ENCODE data around the gene RAB11FIP4.

RAB11FIP4 gene

DNA sequence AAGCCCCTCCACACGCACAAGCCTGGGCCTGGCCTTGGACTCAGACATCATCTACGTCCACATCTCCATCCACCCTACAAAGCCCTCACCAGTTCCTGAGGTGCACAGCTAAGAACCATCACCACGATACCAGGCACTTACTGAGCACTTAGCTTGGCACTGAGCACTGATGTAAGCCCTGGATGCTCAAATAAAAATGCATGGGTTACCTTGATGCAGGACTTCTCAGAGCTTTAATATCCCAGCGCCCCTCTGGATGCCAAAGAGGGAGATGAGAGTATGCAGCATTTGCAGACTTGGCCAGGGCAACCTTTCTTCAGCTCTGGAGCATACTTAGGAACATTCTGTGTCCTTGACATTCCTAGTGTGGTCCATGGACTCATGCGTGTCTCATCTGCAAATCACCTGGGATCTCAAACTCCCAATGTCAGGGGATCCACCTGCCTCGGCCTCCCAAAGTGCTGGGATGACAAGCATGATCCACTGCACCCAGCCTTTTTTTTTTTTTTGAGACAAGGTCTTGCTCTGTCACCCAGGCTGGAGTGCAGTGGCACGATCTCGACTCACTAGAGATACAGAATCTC, 69.8 kb downstream of the RAB11FIP4 start:
- no peak for FAIRE-seq

DNA sequence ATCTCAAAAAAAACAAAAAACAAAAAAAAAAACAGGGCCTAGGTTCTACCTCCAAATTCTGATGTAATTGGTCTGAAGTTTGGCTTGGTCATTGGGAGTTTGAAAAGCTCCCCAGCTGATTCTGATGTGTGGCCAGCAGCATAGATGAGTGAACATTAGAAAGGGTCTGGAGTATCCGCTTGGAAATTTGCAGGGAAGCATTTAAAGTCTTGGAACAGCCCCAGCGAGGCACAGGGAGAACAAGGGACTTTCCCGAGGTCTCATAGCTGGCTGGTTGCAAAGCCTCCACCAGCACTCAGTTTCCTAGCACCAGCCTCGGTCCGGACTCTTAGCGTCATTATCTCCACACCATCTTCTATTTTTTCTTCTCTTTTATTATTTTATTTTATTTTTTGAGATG, 70.8 kb downstream of the RAB11FIP4 start:
- FAIRE-seq, result no peak

DNA sequence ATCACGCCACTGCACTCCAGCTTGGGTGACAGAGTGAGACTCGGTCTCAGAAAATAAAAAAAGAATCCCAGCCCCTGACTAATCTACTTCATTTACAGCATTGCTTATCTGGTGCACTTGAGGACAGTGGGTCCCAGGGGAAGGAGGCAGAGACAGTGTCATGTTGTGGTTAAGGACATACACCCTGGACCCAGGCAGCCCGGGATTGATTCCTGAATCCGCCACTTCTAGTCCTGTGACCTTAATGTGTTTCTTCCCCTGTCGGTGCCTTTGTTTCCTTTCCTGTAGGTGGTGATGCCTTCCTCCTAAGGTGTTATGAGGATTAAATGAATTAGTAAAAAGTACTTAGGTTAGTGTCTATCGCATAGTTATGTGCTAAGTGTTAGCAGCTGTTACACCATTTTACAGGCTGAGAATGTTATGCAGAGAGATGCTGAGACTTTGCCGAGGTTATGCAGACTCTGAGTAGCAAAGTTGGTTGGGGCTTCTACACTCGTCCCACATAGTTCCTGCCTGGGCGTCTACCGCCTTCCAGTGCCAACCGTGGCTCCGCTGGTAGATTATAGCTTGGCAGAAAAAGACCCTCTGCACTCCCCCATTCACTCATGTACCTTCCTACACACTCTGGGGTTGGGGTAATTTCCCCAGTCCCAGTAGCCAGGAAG, 74.8 kb downstream of the RAB11FIP4 start:
- no peak for FAIRE-seq

DNA sequence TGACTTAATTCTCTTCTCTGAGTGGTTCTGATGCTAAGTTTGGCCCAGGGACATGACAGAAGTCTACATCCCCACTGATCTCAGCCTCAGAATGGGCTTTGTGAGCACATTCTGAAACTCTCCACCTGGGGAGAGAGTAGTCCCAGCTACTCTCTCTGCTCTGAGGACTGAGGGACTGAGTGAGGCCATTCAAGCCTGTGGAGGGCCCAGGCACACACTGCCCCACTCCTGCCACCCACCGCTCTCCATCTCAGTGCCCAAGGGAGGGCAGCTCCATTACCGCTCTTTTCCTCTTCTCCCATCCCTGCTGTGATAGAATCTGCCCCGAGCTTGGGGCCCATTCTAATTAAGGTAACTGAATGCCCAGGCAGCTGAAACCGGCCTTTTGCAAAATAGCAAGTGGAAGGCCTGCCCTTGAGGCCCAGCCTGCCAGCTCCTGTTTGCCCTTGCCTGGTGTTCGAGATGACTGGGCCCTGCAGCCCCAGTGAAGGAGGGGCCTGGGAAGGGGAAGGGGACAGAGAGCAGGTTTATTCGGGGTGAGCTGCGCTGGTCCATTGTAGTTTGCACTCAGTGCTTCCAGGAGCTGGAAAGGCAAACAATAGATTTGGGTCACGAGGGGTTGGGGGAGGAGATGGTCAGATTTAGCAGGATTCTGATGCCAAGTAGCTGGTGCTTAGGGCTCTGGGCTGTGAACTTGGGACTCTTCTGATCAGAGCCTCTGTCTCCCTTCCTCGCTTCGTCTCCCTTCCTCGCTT, 76.2 kb downstream of the RAB11FIP4 start:
- FAIRE-seq, result no peak

DNA sequence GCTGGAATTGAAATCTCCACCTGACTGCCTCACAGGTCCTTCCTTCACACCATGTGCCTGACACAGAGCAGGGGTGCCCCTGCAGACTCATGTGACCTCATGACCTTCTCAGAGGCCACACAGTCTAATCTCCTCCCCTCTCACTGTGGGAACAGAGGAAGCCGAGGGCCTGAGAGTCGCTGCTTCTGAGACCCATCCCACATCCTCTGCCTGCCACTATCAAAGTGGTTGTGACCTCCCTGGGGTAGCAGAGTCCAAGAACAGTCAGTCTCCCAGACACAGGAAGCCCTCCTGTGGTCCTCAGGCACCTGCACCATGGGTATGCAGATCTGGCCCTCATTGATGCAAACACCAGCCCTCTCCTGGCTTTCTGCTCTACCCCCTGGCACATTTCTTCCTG, 78.5 kb downstream of the RAB11FIP4 start:
- FAIRE-seq, result no peak

DNA sequence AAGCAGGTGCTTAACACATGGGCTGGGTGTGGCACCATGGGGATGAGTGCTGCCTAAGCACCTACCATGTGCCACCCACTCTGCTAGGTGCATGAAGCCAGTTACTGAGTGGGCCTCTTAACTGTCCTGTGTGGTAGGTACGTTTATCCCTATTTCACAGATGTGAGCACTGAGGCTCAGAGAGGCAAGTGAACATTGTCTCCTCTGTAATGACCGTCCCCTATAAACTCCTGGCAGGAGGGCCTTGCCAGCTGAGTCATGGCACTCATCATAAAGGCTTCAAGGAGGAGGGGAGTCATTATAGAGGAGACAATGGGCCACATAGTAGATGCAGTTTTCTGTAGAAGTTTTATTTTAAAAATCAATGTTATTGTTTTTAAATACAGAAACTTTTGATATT, 79.1 kb downstream of the RAB11FIP4 start:
- FAIRE-seq, result no peak

DNA sequence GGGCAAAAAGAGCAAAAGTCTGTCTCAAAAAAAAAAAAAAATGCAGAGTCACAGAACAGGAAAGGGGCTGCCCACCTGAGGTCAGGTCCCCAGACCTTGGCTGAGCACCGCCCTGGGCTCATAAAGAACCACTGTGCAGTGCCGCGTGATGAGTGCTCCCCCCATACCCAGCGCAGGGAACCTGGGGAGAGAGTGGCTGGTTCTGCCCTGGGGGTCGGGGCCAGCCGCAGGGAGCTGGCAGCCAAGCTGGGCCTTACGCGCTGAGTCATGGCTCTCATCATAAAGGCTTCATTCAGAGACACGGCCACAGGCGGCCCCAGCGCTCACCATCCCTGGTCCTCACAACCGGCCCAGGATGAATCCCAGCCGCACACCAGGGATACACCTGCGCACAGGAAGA, 80.7 kb downstream of the RAB11FIP4 start:
- no peak for FAIRE-seq

DNA sequence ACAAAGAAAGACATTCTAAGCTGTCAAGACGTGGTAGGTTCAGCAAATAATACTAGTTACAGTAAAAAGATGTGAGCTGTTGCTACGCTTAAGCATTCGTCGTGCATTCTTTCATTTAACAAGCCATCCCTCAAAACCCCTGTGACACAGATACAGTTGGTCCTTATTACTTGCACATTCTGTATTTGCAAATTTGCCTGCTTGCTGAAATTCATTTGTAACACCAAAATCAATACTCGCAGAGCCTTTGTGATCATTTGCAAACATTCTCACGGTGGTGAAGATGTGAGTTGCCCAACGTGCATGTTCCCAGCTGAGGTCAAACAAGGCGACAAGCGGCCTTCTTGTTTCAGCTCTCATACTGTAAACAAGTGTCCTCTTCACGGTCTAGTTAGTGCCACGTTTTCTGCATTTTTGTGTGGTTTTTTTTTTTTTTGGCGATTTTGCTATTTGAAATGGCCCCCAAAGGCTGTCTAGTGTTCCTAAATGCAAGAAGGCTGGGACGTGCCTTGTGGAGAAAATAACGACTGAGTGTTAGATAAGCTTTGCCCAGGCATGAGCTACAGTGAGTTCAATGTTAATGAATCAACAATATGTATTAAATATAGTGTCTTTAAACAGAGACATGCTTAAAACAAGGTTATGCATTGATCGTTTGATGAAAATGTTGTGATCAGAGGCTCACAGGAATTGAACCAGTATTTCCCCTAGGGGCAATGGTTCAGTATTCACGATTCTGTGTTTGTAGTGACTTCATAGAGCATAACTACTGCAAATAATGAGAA, 84.1 kb downstream of the RAB11FIP4 start:
- FAIRE-seq, result no peak

DNA sequence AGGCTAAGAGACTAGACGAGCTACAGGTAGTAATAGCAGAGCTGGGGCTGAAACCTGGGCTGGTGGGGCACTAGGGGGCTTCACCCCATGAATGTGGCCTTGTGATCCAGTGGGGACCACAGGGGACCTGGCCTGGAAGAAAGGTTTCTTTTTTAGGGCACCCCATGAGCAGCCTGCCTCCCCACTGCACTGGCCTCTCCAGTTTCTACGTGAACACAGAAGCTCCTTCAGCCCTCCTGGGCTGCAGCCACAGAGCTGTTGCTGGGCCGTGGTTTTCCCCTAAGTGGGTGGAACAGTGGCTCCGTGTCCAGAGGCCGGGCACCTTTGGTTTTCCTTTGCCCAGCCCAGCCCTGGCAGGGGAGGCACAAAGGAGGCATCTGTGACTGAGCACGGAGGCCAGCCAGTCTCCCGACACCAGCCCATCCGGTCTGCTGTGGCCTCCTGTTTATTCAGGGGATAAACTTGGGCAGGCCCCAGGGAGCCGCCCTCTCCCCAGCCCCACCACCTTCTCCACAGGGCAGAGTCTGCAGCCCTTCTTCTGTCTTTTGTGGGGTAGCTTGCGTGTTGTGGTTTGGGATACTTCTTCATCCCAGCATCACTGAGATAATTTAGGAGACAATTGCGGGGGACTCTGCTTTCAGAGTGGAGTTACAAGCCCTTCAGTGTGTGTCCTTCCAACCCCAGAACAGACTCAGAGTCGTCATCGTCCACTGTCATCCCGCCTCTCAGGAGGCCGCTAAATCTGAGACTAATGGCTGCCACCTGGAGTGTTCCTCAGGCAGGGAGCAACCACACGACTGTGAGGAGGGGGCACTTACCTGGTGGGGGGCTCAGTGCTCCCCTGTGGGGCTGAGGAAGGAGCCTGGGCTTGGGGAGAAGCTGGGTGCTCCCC, 85.3 kb downstream of the RAB11FIP4 start:
- no peak for FAIRE-seq

DNA sequence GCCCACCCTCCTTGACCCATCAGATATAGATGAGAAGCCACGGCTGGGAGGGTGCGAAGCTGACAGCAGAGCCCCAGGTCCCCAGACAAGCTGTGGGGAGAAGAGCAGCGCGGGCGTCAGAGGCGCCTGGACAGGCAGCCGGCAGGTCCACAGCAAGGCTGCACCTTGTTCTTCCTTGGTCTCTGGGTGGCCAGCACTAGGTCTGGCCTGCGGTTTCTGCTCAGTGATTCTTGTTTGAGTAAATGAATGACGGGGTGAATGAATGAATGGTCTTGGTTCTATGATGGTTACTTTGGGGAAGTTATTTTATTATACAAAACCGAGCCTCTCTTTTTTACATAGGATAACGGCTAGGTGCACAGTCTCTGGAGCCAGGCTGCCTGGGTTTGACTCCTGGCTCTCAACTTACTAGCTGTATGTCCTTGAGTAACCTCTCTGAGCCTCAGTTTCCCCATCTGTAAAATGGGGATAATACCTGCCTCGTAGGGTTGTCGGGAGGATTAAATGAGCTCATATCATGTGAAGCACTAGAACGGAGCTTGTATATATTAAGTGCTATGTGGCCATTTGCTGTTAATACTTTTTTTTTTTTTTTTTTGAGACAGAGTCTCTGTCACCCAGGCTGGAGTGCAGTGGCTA, 86.1 kb downstream of the RAB11FIP4 start:
- no peak for FAIRE-seq

DNA sequence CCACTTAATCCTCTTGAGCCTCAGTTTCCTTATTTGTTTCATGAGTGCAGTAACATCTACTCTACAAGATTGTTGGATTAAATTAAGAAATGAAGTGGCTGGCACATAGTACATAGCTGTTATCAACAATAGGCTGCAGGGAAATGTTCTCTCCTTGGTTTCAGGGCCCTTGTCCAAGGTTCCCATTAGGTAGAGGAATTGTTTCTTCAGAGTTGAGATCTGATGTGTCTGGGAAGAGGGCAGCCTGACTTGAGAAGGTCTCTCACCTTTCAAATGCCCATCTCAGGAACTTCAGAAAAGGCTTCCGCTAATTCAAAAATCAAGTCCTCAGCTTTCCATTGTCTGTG, 87.6 kb downstream of the RAB11FIP4 start:
- no peak for FAIRE-seq

DNA sequence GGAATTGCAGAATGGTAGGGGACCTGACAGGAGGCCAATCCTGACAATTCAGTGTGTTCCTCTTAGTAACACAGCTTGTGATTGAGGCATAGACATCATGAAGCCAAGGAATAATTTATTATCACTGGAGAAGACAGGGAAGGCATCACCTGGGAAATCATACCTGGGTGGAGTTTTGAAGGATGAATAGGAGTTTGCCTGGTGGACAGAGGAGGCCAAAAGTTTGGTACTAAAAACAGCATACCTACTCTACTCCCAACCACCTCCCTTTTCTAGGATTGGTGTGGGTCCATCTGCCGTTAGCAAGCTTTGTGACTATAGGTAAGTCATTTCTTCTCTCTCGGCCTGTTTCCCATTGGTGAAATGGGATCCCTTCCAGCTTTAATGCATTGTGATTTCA, 88.0 kb downstream of the RAB11FIP4 start:
- no peak for FAIRE-seq

DNA sequence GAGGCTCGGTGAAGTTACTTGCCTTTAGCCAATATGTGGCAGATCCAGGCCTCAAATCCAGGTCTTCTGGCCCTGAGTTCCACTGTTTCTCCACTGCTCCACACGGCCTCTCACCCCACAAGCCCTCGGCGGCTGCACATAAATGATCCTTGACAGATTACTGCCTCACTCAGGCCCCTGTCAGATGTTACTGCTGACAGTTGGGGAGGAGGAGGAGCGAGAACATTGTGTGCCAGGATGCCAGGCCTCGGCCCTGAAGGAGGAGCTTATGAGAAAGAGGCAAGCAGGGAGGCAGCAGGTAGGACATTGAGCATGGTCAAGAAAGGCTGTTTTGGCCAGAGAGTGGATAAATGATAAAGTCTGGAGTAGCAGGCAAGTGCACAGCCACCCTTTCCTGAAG, 88.6 kb downstream of the RAB11FIP4 start:
- FAIRE-seq, result no peak

DNA sequence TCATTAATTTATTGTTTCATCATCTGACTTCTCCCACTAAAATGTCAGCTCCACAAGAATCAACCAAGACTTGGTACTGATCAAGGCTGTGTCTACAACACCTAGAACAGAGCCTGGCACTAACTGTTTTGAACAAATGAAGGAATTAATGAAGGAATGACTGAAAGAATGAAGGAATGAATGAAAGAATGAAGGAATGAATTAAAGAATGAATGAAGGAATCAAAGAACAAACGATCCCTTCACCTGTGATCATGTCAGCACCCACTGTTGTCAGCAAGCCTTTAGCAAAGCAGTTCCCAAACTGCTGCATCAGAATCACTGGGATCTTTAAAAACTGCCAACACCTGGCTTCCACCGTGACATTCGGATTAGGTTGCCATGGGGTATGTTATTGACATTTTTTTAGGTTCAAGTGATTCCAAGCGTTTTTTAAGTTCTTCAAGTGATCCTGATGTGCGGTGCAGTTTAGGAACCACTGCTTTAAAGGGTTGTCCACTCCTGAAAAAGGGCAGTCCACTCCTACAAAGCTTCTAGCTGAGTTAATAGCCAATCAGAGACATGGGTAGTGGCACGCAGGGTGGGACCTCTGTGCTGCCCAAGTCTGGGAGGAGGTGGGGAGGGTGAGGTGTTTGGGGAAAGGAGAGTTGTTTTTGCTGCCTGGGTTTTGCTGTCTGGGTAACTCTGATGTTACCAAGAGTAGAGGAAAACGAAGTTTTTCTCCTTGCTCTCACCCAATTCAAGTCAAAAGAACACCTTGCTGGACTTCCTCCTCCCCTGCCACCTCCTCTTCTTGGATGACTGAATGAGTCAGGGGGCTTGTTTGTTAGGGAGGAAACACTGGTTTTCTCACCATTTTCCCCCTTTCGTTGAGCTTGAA, 89.7 kb downstream of the RAB11FIP4 start:
- FAIRE-seq, result no peak

DNA sequence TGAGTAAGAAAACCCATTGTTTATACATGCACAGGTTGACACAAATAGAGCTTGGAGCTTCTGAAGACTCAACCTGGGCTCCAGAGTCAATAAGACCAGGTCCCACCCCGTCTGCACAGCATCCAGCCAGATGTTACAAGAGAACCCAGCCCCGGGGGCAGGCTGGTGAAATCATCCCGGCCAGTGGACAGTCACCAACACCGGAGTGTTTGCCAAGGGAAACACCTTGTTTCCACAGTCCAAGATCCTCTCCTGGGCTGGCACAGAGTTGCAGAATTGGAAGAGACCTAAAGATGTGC, 90.3 kb downstream of the RAB11FIP4 start:
- FAIRE-seq, result no peak

DNA sequence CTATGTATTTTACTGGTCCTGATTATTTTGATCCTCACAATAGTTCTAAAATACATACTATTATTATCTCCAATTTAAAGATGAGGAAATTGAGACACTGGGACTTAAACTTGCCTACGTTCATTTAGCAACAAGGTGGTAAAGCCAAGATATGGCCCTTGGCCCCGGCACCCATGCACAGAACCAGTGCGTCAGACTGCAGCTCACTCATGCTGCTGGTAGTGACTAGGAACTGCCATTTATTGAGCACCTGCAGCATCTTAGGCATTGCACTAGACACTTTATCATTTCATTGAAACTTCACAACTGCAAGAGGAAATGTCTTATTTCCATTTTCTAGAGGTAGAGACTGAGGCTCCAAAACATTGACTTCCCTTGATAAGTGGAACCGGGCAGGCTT, 93.3 kb downstream of the RAB11FIP4 start:
- no peak for FAIRE-seq

DNA sequence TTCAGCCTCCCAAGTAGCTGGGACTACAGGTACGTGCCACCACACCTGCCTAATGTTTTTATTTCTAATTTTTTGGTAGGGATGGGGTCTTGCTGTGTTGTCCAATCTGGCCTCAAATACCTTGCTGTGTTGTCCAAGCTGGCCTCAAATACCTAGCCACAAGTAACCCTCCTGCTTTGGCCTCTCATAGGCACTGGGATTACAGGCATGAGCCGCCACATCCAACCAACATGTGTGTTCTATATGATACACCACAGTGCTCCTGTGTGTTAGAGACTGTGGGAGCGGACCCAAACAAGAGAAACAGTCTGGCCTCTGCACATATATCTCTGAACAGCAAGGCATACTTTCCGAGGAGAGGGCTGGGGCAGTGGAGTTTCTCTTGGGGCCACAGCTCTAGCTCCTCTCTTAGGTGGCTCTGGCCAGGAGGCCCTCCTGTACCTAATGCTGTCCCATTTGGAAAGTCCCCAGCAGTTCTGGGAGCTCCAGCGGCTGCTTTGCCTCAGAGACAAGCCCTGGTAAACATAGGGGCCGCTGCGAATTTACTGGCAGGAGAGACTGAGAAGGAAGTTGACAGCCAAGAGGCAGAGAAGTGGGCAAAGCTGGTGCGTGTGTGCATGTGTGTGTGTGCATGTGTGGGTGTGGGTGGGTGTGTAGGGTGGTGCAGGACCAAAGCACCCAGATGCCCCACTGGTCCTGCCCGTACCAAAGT, 95.0 kb downstream of the RAB11FIP4 start:
- FAIRE-seq, result no peak

DNA sequence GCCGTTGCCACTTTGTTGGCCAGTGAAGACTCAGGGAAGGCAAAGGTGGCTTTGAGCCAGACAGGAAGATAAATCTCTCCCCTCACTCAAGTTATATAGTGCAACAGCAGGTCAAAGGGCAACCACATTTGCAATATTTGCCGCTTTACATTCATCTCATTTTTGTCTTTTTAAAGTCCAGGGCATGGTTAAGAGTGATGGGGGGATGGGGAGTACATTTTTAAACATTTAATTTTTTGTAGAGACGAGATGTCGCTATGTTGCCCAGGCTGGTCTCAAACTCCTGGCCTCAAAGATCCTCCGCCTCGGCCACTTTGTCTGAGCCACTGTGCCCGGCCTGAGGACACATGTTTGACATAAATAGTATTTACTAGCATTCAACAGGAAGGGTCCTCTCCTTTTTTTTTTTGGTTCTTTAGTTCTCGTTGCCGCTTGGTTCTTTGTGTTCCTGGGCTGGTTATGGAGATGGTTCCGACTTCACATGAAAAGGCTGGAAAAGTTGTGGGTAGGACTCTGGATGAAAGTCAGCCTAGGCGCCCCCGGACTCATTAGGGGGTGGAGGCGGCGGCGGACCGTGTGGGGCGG, 95.7 kb downstream of the RAB11FIP4 start:
- no peak for FAIRE-seq

DNA sequence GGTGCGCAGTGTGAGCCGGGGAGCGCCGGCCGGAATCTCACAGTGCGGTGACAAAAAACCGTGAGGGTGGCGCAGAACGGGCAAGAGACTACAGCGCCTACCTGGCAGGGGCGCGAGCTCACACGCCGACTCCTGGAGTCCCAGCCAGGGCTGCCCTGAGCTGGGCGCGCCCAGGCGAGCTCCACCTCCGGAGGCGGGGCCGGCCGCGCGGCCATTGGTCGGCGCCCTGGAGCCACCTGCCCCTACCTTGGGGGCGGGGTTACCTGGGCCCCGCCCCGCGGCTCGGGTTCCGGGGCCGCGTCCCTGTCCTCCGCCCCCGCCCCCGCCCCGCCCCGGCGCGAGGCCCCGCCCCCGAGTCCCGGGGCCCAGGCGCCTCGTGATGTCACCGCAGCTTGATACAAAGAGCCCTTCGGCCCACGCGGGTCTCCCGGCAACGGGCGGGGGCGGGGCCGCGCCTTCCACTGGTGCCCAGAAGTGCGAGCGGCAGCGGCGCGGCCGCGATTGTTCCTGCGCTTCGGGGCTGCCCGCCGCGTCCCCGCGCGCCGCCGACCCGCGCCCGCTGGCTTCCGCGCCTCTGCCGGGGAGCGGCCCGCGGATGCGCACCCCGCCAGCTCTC, 96.3 kb downstream of the RAB11FIP4 start:
- FAIRE-seq, result no peak

Measured in colon (tissue), 2 donors.